ENCODE results near the gene SPDEF.

The SPDEF gene

GRCh38 chr6:34589691-34590090 lies 33.6 kb upstream of the SPDEF start:
- no peak overlapping the region for H3K4me3 ChIP-seq (replicated peaks; ENCODE audit: low read depth, low read length)
- DNase-seq (ENCODE audit: extremely low read depth, low read depth): no peak
- TF ChIP-seq CTCF (IDR thresholded peaks at IDR 0.05; ENCODE audit: low read depth, low read length, missing control alignments): no peak

- no peak overlapping the region for H3K4me3 ChIP-seq (replicated peaks; ENCODE audit: low read depth, low read length)
- DNase-seq (ENCODE audit: extremely low read depth, low read depth): no peak
- TF ChIP-seq CTCF (IDR thresholded peaks at IDR 0.05; ENCODE audit: low read depth, low read length, missing control alignments): no peak
Measured at GRCh38 chr6:34589140-34589539, 33.0 kb upstream of the SPDEF start.

- TF ChIP-seq CTCF (IDR thresholded peaks at IDR 0.05; ENCODE audit: low read depth, low read length, missing control alignments): no peak
- no peak for DNase-seq (ENCODE audit: extremely low read depth, low read depth)
- no peak overlapping the region for H3K4me3 ChIP-seq (replicated peaks; ENCODE audit: low read depth, low read length)
Measured at GRCh38 chr6:34587851-34588250, 31.7 kb upstream of the SPDEF start.

GRCh38 chr6:34587325-34587724 lies 31.2 kb upstream of the SPDEF start:
- TF ChIP-seq CTCF (IDR thresholded peaks at IDR 0.05; ENCODE audit: low read depth, low read length, missing control alignments): no peak
- no peak for DNase-seq (ENCODE audit: extremely low read depth, low read depth)
- no peak overlapping the region for H3K4me3 ChIP-seq (replicated peaks; ENCODE audit: low read depth, low read length)

GRCh38 chr6:34586327-34587040 lies 30.4 kb upstream of the SPDEF start:
- no peak overlapping the region for H3K4me3 ChIP-seq (replicated peaks; ENCODE audit: low read depth, low read length)
- no peak for DNase-seq (ENCODE audit: extremely low read depth, low read depth)
- TF ChIP-seq CTCF (IDR thresholded peaks at IDR 0.05; ENCODE audit: low read depth, low read length, missing control alignments): no peak

GRCh38 chr6:34585512-34586061 lies 29.5 kb upstream of the SPDEF start:
- no peak overlapping the region for H3K4me3 ChIP-seq (replicated peaks; ENCODE audit: low read depth, low read length)
- no peak for TF ChIP-seq CTCF (IDR thresholded peaks at IDR 0.05; ENCODE audit: low read depth, low read length, missing control alignments)
- no peak for DNase-seq (ENCODE audit: extremely low read depth, low read depth)
